GM23248 (cell line): ENCODE data around the gene ADAM33. TPM values are rescaled to one million over a fixed set of nuclear protein-coding genes. Genes with fewer than 3 reads are reported as not detected.

ENCODE experiments used
- DNase-seq: peaks from one replicate; pipeline ENCODE4 v3.0.0-alpha.2; 2015
- H2AFZ ChIP-seq: fragments of 200-600 bp; sonication (generic); 2 replicates; pipeline ENCODE4 v1.6.1; 2016; ENCODE audit warnings: antibody characterized with exemption
- H3F3A ChIP-seq: fragments of 200-600 bp; sonication (generic); 2 replicates; pipeline ENCODE4 v1.6.1; 2016; ENCODE audit warnings: mild to moderate bottlenecking, antibody characterized with exemption, mixed run types; ENCODE audit not compliant: insufficient read depth
- H3K27ac ChIP-seq: fragments of 200-600 bp; sonication (generic); 2 replicates; pipeline ENCODE4 v1.5.1; 2016; ENCODE audit warnings: mild to moderate bottlenecking
- H3K27me3 ChIP-seq: fragments of 200-600 bp; sonication (generic); replicated peaks from 2 replicates; pipeline ENCODE4 v1.6.1; 2016; ENCODE audit warnings: mild to moderate bottlenecking; ENCODE audit not compliant: insufficient read depth
- H3K36me3 ChIP-seq: fragments of 200-600 bp; sonication (generic); 2 replicates; pipeline ENCODE4 v1.6.1; 2016; ENCODE audit warnings: low read depth, mild to moderate bottlenecking
- H3K4me1 ChIP-seq: fragments of 200-600 bp; sonication (generic); 2 replicates; pipeline ENCODE4 v1.6.1; 2016; ENCODE audit warnings: mild to moderate bottlenecking; ENCODE audit not compliant: insufficient read depth
- H3K4me2 ChIP-seq: fragments of 200-600 bp; sonication (generic); one replicate; pipeline ENCODE4 v1.6.1; 2016; ENCODE audit warnings: mild to moderate bottlenecking; ENCODE audit not compliant: unreplicated experiment
- H3K4me3 ChIP-seq: fragments of 200-600 bp; sonication (generic); 2 replicates; pipeline ENCODE4 v1.5.1; 2016; ENCODE audit warnings: mild to moderate bottlenecking
- H3K79me2 ChIP-seq: fragments of 200-600 bp; sonication (generic); 2 replicates; pipeline ENCODE4 v1.6.1; 2016; ENCODE audit warnings: mild to moderate bottlenecking; ENCODE audit not compliant: insufficient read depth
- H3K9ac ChIP-seq: fragments of 200-600 bp; sonication (generic); 2 replicates; pipeline ENCODE4 v1.6.1; 2016; ENCODE audit warnings: mild to moderate bottlenecking
- H3K9me2 ChIP-seq: fragments of 200-600 bp; sonication (generic); 2 replicates; pipeline ENCODE4 v1.6.1; 2016; ENCODE audit warnings: mixed run types, mild to moderate bottlenecking, moderate library complexity; ENCODE audit not compliant: insufficient read depth
- H3K9me3 ChIP-seq: fragments of 200-600 bp; sonication (generic); one replicate; pipeline ENCODE4 v1.6.1; 2017; ENCODE audit warnings: low read depth
- H4K20me1 ChIP-seq: fragments of 200-600 bp; sonication (generic); 2 replicates; pipeline ENCODE4 v1.6.0; 2016; ENCODE audit not compliant: insufficient read depth
- EZH2 ChIP-seq: fragments of 200-600 bp; sonication (generic); IDR thresholded peaks from 2 replicates; pipeline ENCODE4 v1.6.1; 2018; ENCODE audit warnings: antibody characterized with exemption, mild to moderate bottlenecking; ENCODE audit not compliant: insufficient read depth, poor library complexity, severe bottlenecking
- EZH2phosphoT487 ChIP-seq: fragments of 200-600 bp; sonication (generic); IDR thresholded peaks from 2 replicates; pipeline ENCODE4 v1.6.1; 2018; ENCODE audit warnings: antibody characterized with exemption, moderate library complexity, mild to moderate bottlenecking, low read depth; ENCODE audit not compliant: insufficient read depth
- WGBS, 2 experiments: methylation state at CpG; one replicate each; pipeline ENCODE4 v1.1.6; 2015 to 2017; ENCODE audit warnings: low lambda C conversion rate in 2 of 2, low coverage in 1 of 2; ENCODE audit errors: missing lambda C conversion rate in 2 of 2; 5-methylcytosine and 5-hydroxymethylcytosine counted together
- in situ Hi-C: fragments of 300-500 bp; cut with MboI; formaldehyde crosslinking; loops from 2 replicates; pipeline ENCODE4 v1.15.0; 2020
- polyA plus RNA-seq: library from polyadenylated mRNA; unstranded; fragments of >200 nt; fragmentation: Nextera tagmentation; extraction: Ambion mirVana; gene quantifications from 2 replicates; pipeline ENCODE4 v1.2.1, GENCODE V29; 2016
- total RNA-seq: library from RNA; depleted of rRNA; stranded (reverse); fragments of >200 nt; shearing (Covaris generic); gene quantifications from 2 replicates; pipeline ENCODE4 v1.2.3, GENCODE V29; 2014

ADAM33 gene
- total and polyA plus RNA-seq, 2 experiments from 2014 or later = 22.6 to 53.1 TPM

DNA sequence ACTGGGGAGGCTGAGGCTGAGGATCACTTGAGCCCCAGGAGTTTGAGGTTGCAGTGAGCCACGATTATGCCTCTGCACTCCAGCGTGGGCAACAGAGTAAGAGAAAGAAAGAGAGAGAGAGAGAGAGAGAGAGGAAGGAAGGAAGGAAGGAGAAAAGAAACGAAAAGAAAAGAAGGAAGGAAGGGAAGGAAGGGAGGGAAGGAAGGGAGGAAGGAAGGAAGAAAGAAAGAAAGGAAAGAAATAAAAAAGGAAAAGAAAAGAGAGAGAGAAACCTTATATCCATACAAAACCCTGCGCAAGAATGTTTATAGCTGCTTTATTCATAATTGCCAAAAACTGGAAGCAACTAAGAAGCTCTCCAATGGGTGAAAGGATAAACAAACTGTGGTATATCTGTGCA is 42.5 kb upstream of the ADAM33 start:
- Histone ChIP-seq H4K20me1 (no peaks in the 10 kb centered on the region), H3K4me1 (peaks cover 14% of the 10 kb centered on the region), H3K27ac (no peak overlapping the region), H3K4me2 (no peak overlapping the region), H3K9ac (no peak overlapping the region), H3K36me3 (no peaks in the 10 kb centered on the region), H3K9me2 (no peaks in the 10 kb centered on the region), H3K9me3 (no peaks in the 10 kb centered on the region), H3K79me2 (no peaks in the 10 kb centered on the region), H3K27me3 (peaks cover 16% of the 10 kb centered on the region), H3F3A (peaks cover 11% of the 10 kb centered on the region), H3K4me3 (no peak overlapping the region), H2AFZ (no peak overlapping the region)
- in situ Hi-C loops = no loop called here
- WGBS, 2 experiments = 72 to 78% methylated on average over 4 of the region's 4 CpGs
- DNase-seq = no peak
- TF ChIP-seq EZH2phosphoT487 (no peak), EZH2 (no peak)

DNA sequence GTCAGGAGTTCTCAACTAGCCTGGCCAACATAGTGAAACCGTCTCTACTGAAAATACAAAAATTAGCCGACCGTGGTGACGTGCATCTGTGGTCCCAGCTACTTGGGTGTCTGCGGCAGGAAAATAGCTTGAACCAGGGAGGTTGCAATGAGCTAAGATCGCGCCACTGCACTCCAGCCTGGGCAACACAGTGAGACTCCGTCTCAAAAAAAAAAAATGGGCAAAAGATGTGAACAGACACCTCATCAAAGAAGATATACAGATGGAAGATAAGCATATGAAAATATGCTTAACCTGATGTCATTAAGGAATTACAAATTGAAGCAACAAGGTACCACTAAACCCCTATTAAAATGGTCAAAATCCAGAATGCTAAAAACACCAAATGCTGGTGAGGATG is 41.5 kb upstream of the ADAM33 start:
- H3K79me2 ChIP-seq = no peaks in the 10 kb centered on the region
- peaks cover 11% of the 10 kb centered on the region for H3F3A ChIP-seq
- TF ChIP-seq EZH2phosphoT487 (no peak), EZH2 (no peak)
- H3K4me2 ChIP-seq = no peak overlapping the region
- no peak overlapping the region for H3K4me3 ChIP-seq
- in situ Hi-C loops = no loop called here
- WGBS, 2 experiments = 72 to 81% methylated on average over 8 of the region's 8 CpGs
- H3K9ac ChIP-seq = no peak overlapping the region
- peaks cover 16% of the 10 kb centered on the region for H3K27me3 ChIP-seq
- H3K36me3 ChIP-seq = no peaks in the 10 kb centered on the region
- no peaks in the 10 kb centered on the region for H3K9me3 ChIP-seq
- no peaks in the 10 kb centered on the region for H4K20me1 ChIP-seq
- no peak overlapping the region for H3K27ac ChIP-seq
- H3K9me2 ChIP-seq = no peaks in the 10 kb centered on the region
- no peak for DNase-seq
- no peak overlapping the region for H2AFZ ChIP-seq
- peaks cover 14% of the 10 kb centered on the region for H3K4me1 ChIP-seq

DNA sequence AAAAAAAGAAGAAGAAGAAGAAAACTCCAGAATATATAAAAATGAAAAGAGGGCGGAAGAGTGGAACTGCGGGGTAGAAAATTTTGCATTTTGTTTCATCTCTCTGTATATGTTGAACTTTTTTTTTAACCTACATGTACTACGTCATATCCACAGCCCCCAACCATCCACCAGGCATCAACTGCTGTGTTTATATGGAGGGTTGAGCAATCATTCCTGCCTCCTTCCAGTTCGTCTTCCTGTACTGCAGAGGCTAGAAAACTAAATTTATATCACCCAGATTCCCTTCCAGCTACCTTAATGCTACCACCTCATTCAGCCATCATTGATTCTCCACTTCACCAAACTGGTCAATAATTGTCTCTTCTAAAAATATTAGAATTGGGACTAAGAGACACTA is 40.1 kb upstream of the ADAM33 start:
- Histone ChIP-seq H3K4me2 (no peak overlapping the region), H2AFZ (no peak overlapping the region), H3F3A (peaks cover under 1% of the 10 kb centered on the region; the same call in 1 of the 2 replicates), H3K4me3 (no peak overlapping the region), H4K20me1 (no peaks in the 10 kb centered on the region), H3K9ac (no peak overlapping the region), H3K79me2 (no peaks in the 10 kb centered on the region), H3K9me3 (no peaks in the 10 kb centered on the region), H3K4me1 (peaks cover 1% of the 10 kb centered on the region; the same call in 1 of the 2 replicates), H3K36me3 (no peaks in the 10 kb centered on the region), H3K27me3 (peaks cover 16% of the 10 kb centered on the region), H3K27ac (no peak overlapping the region), H3K9me2 (no peaks in the 10 kb centered on the region)
- in situ Hi-C loops = no loop called here
- no peak for TF ChIP-seq EZH2
- no peak for TF ChIP-seq EZH2phosphoT487
- 71 to 73% methylated on average over 4 of the region's 4 CpGs for WGBS, 2 experiments
- no peak for DNase-seq

DNA sequence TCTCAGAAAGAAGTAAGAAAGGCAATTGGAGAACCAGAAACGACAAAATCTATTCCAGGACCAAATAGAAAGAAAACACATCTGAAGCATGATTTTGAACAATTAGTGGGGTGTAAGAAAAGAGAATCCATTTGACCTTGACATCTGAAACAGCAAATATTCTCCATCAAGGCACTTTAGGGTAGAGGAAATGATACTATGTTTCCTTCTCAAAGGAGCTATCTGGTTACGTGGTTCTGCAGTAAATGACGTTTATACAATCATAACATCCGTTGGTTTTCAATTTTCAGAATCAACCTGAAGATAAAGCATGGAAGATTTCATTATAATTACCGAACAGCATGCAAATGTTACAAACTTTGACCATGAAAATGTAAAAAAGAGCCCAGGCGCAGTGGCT is 38.8 kb upstream of the ADAM33 start:
- TF ChIP-seq EZH2 (no peak), EZH2phosphoT487 (no peak)
- peaks cover 16% of the 10 kb centered on the region for H3K27me3 ChIP-seq
- H3F3A ChIP-seq = no peaks in the 10 kb centered on the region
- DNase-seq = no peak
- no peak overlapping the region for H3K4me2 ChIP-seq
- no peaks in the 10 kb centered on the region for H3K36me3 ChIP-seq
- in situ Hi-C loops = no loop called here
- WGBS, 2 experiments = 66 to 69% methylated on average over 6 of the region's 6 CpGs
- no peak overlapping the region for H3K27ac ChIP-seq
- no peak overlapping the region for H3K4me3 ChIP-seq
- no peaks in the 10 kb centered on the region for H3K4me1 ChIP-seq
- H3K9ac ChIP-seq = no peak overlapping the region
- H3K79me2 ChIP-seq = no peaks in the 10 kb centered on the region
- H4K20me1 ChIP-seq = no peaks in the 10 kb centered on the region
- H3K9me2 ChIP-seq = no peaks in the 10 kb centered on the region
- no peak overlapping the region for H2AFZ ChIP-seq
- H3K9me3 ChIP-seq = no peaks in the 10 kb centered on the region

DNA sequence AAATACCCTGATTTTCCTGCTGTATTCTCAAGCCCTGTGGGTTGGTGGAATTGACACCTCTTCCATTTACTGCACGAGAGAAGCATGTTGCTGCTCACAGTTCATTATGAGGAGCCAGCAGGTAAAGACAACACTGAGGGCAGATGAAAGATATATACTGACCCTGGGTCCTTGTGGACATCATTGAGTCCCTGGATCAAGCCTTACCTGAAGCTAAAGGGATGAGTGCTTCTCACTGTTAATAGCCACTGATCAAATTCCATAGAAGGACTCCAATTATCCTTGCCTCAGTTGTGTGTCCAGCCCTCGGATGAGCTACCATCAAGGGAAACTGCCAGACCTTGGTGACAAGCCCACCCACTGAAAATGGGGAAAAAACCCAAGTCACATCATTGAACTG is 38.3 kb upstream of the ADAM33 start:
- DNase-seq = no peak
- Histone ChIP-seq H3K79me2 (no peaks in the 10 kb centered on the region), H3K9ac (no peak overlapping the region), H3K9me3 (no peaks in the 10 kb centered on the region), H4K20me1 (no peaks in the 10 kb centered on the region), H3F3A (no peaks in the 10 kb centered on the region), H3K27me3 (peaks cover 16% of the 10 kb centered on the region), H3K4me1 (no peaks in the 10 kb centered on the region), H3K4me3 (no peak overlapping the region), H3K27ac (no peak overlapping the region), H3K4me2 (no peak overlapping the region), H2AFZ (no peak overlapping the region), H3K9me2 (no peaks in the 10 kb centered on the region), H3K36me3 (no peaks in the 10 kb centered on the region)
- 38 to 58% methylated on average over 2 of the region's 2 CpGs for WGBS, 2 experiments
- in situ Hi-C loops = no loop called here
- no peak for TF ChIP-seq EZH2phosphoT487
- no peak for TF ChIP-seq EZH2
